ENCODE data around the gene PACSIN3.

DNA sequence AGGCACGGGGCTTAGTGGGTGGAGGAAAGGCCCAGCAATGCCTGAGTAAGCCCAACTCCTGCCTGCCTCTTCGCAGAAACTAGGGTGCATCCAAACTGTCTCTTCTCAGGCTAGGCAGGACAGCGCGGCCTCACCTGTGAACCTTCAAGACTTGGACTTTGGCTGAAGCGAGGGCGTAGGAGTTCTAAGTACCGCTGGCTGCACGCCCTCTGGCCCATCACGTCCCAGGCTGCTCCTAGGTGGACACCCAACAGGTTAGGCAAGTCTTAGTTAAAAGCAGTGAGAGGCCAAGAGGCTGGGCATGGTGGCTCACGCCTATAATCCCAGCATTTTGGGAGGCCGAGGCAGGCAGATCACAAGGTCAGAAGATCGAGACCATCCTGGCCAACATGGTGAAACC lies 26.7 kb upstream of the PACSIN3 start:
- TF ChIP-seq MAFK (IDR thresholded peaks at IDR 0.05; ENCODE audit: partially characterized antibody): no peak
- TF ChIP-seq KDM1A (IDR thresholded peaks at IDR 0.05; ENCODE audit: low read depth): no peak
- TF ChIP-seq, protein P1, sequence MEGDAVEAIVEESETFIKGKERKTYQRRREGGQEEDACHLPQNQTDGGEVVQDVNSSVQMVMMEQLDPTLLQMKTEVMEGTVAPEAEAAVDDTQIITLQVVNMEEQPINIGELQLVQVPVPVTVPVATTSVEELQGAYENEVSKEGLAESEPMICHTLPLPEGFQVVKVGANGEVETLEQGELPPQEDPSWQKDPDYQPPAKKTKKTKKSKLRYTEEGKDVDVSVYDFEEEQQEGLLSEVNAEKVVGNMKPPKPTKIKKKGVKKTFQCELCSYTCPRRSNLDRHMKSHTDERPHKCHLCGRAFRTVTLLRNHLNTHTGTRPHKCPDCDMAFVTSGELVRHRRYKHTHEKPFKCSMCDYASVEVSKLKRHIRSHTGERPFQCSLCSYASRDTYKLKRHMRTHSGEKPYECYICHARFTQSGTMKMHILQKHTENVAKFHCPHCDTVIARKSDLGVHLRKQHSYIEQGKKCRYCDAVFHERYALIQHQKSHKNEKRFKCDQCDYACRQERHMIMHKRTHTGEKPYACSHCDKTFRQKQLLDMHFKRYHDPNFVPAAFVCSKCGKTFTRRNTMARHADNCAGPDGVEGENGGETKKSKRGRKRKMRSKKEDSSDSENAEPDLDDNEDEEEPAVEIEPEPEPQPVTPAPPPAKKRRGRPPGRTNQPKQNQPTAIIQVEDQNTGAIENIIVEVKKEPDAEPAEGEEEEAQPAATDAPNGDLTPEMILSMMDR (IDR thresholded peaks at IDR 0.05): no peak
- TF ChIP-seq HDAC2 (IDR thresholded peaks at IDR 0.05): no peak

Data from A549 (cell line).